SU-DHL-6 (cell line): ENCODE results near the gene ZNF205.

Source experiments
- H2AFZ ChIP-seq: fragments of 200-600 bp; sonication (generic); 2 replicates; pipeline ENCODE4 v1.6.1; 2014; ENCODE audit warnings: low read depth, mild to moderate bottlenecking, moderate library complexity, mixed read lengths, antibody characterized with exemption, low read length; ENCODE audit not compliant: severe bottlenecking
- H3F3A ChIP-seq: fragments of 200-600 bp; shearing (Covaris generic); 2 replicates; pipeline ENCODE4 v1.6.0; 2016; ENCODE audit warnings: antibody characterized with exemption, mild to moderate bottlenecking; ENCODE audit not compliant: insufficient read depth
- H3K27ac ChIP-seq: fragments of 200-600 bp; sonication (generic); 2 replicates; pipeline ENCODE4 v1.5.1; 2016; ENCODE audit warnings: low read depth, mild to moderate bottlenecking, low read length, moderate library complexity, mixed read lengths
- H3K27me3 ChIP-seq: fragments of 200-600 bp; sonication (generic), shearing (Covaris generic); 2 replicates; pipeline ENCODE4 v1.6.0; 2014; ENCODE audit warnings: mild to moderate bottlenecking, low read length
- H3K36me3 ChIP-seq: fragments of 200-600 bp; sonication (generic); 2 replicates; pipeline ENCODE4 v1.6.1; 2014; ENCODE audit warnings: mild to moderate bottlenecking, low read length, mixed read lengths
- H3K4me2 ChIP-seq: fragments of 300-600, 200-600 bp; shearing (Covaris generic), sonication (generic); 2 replicates; pipeline ENCODE4 v1.6.0; 2014; ENCODE audit warnings: low read length, low read depth, mild to moderate bottlenecking; ENCODE audit not compliant: poor library complexity, severe bottlenecking
- H3K4me3 ChIP-seq: fragments of 200-600 bp; sonication (generic); 2 replicates; pipeline ENCODE4 v1.5.1; 2014; ENCODE audit warnings: antibody characterized with exemption, low read length, mild to moderate bottlenecking, mixed read lengths; ENCODE audit not compliant: insufficient read depth, poor library complexity, severe bottlenecking
- H3K79me2 ChIP-seq: fragments of 200-600 bp; sonication (generic); 2 replicates; pipeline ENCODE4 v1.6.1; 2014; ENCODE audit warnings: mild to moderate bottlenecking, low read length, moderate library complexity; ENCODE audit not compliant: insufficient read depth
- H3K9ac ChIP-seq: fragments of 200-600 bp; sonication (generic); 2 replicates; pipeline ENCODE4 v1.7.0; 2014; ENCODE audit warnings: mild to moderate bottlenecking, low read length
- H3K9me2 ChIP-seq: fragments of 200-600 bp; sonication (generic); replicated peaks from 2 replicates; pipeline ENCODE4 v1.6.1; 2014; ENCODE audit warnings: low read length; ENCODE audit not compliant: insufficient read depth
- H3K9me3 ChIP-seq: fragments of 200-600 bp; sonication (generic); 2 replicates; pipeline ENCODE4 v1.6.1; 2014; ENCODE audit warnings: low read length, mixed read lengths; ENCODE audit not compliant: insufficient read depth
- H4K20me1 ChIP-seq: fragments of 200-600 bp; sonication (generic); 2 replicates; pipeline ENCODE4 v1.6.1; 2014; ENCODE audit warnings: low read depth, mild to moderate bottlenecking, antibody characterized with exemption, low read length, moderate library complexity, mixed read lengths
- EZH2phosphoT487 ChIP-seq: fragments of 200-600 bp; sonication (generic), shearing (Covaris generic); conservative IDR thresholded peaks from 2 replicates; pipeline ENCODE4 v1.6.1; 2018; ENCODE audit warnings: mild to moderate bottlenecking, antibody characterized with exemption, low read length, moderate library complexity, mixed read lengths
- TF ChIP-seq, protein P1 (sequence below): fragments of 200-600 bp; sonication (generic); IDR thresholded peaks from one replicate; pipeline ENCODE4 v1.5.1; 2017; ENCODE audit warnings: antibody characterized with exemption, mild to moderate bottlenecking, low read length, moderate library complexity; ENCODE audit not compliant: insufficient read depth, poor library complexity, severe bottlenecking

Gene ZNF205

DNA sequence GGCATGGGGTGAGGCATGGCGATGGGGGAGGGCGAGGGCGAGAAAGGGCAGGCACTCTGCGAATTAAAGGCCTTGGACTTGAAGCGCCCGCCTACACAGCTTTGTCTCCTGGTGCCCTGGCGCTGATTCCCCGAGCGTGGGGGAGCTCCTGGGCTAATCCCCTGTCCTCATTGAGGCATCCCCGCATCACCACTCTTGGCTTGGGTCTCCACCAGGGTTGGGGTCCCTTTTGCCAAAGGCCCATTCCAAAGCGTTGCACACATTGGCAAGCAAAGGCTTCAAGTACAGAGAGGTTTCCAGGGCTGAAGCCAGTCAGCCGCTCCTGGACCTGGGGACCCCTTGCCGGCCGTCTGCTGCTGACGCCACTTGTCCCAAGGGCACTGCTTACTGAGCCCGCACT is 8.0 kb downstream of the ZNF205 start:
- Histone ChIP-seq H3K4me2 (no peak overlapping the region), H3K79me2 (no peaks in the 10 kb centered on the region), H3K9me3 (no peaks in the 10 kb centered on the region), H3F3A (no peaks in the 10 kb centered on the region), H4K20me1 (no peaks in the 10 kb centered on the region), H3K36me3 (no peaks in the 10 kb centered on the region), H3K27ac (no peak overlapping the region), H3K4me3 (no peak overlapping the region), H3K27me3 (no peaks in the 10 kb centered on the region), H3K9ac (no peak overlapping the region), H3K9me2 (no peaks in the 10 kb centered on the region), H2AFZ (no peak overlapping the region)
- no peak for TF ChIP-seq EZH2phosphoT487
- TF ChIP-seq, protein P1, sequence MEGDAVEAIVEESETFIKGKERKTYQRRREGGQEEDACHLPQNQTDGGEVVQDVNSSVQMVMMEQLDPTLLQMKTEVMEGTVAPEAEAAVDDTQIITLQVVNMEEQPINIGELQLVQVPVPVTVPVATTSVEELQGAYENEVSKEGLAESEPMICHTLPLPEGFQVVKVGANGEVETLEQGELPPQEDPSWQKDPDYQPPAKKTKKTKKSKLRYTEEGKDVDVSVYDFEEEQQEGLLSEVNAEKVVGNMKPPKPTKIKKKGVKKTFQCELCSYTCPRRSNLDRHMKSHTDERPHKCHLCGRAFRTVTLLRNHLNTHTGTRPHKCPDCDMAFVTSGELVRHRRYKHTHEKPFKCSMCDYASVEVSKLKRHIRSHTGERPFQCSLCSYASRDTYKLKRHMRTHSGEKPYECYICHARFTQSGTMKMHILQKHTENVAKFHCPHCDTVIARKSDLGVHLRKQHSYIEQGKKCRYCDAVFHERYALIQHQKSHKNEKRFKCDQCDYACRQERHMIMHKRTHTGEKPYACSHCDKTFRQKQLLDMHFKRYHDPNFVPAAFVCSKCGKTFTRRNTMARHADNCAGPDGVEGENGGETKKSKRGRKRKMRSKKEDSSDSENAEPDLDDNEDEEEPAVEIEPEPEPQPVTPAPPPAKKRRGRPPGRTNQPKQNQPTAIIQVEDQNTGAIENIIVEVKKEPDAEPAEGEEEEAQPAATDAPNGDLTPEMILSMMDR, result no peak

DNA sequence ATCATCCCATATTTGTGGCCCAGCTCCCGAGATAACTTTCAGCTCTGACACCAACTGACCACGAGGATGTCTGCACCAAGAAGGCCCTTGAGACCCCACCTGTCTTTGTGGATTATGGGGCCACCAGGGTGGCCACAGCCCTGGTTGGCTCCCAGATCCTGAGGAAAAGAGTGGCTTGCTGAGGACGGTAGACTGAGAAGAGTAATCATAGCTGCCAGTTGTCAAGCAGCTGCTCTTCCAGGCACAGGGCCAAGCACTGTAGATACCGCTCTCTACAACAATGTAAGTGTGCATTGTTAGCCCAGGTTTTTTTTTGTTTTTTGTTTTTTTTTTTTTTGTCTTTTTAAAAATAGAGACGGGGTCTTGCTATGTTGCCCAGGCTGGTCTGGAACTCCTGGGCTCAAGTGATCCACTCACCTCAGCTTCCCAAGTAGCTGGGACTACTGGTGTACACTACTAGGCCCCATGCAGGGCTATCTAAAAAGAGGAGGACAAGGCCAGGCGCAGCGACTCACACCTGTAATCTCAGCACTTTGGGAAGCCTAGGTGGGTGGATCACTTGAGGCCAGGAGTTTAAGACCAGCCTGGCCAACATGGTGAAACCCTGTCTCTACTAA is 9.6 kb downstream of the ZNF205 start:
- H3K9me2 ChIP-seq, result no peaks in the 10 kb centered on the region
- H2AFZ ChIP-seq, result no peak overlapping the region
- no peaks in the 10 kb centered on the region for H3K79me2 ChIP-seq
- no peaks in the 10 kb centered on the region for H3K9me3 ChIP-seq
- no peak overlapping the region for H3K4me3 ChIP-seq
- H3F3A ChIP-seq, result peaks cover 4% of the 10 kb centered on the region; the same call in 1 of the 2 replicates
- no peak overlapping the region for H3K4me2 ChIP-seq
- no peaks in the 10 kb centered on the region for H3K27me3 ChIP-seq
- no peaks in the 10 kb centered on the region for H4K20me1 ChIP-seq
- TF ChIP-seq, protein P1, result no peak
- no peak for TF ChIP-seq EZH2phosphoT487
- H3K9ac ChIP-seq, result no peak overlapping the region
- no peaks in the 10 kb centered on the region for H3K36me3 ChIP-seq
- no peak overlapping the region for H3K27ac ChIP-seq

DNA sequence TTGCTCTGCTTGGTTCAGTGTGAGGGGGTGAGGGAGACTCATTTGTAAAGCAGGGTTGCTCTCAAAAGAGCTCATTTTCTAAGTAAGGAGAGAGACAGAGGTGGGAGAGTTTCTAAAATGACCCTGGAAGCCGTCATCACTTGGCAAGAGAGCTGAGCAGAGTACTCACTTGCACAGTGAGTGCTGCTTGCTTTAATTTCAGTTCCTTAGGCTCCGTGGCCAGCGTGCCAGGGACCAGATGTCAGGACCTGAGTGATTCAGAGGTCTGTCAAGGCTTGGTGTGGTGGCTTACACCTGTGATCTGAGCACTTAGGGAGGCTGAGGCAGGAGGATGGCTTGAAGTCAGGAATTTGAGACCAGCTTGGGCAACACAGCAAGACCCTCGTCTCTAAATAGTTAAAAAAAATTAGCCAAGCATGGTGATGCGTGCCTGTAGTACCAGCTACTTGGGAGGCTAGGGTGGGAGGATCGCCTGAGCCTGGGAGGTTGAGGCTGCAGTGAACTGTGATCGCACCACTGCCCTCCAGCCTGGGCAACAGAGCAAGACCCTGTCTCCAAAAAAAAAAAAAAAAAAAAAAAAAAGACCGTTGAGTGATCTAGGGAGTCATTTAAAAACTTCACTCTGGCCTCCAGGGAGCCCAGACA is 10.7 kb downstream of the ZNF205 start:
- Histone ChIP-seq H3F3A (peaks cover 4% of the 10 kb centered on the region; the same call in 1 of the 2 replicates), H3K4me2 (no peak overlapping the region), H2AFZ (no peak overlapping the region), H3K9ac (no peak overlapping the region), H3K4me3 (no peak overlapping the region), H3K9me3 (no peaks in the 10 kb centered on the region), H4K20me1 (no peaks in the 10 kb centered on the region), H3K36me3 (no peaks in the 10 kb centered on the region), H3K79me2 (no peaks in the 10 kb centered on the region), H3K9me2 (no peaks in the 10 kb centered on the region), H3K27me3 (no peaks in the 10 kb centered on the region), H3K27ac (no peak overlapping the region)
- TF ChIP-seq EZH2phosphoT487, result no peak
- TF ChIP-seq, protein P1, result no peak
